ENCODE data around the gene NME7. TPM values are rescaled to one million over a fixed set of nuclear protein-coding genes. Genes with fewer than 3 reads are reported as not detected.
A peak's percentile ranks its signal among the peaks of the same experiment; 100 is the strongest.

Gene NME7
- total and polyA plus RNA-seq, 4 donors: 13.3 to 23.5 (median 17.7) TPM

GRCh38 chr1:169087876-169088275, 279.7 kb downstream of the NME7 start:
- no peaks in the 10 kb centered on the region for H3K27me3 ChIP-seq (ENCODE audit: control insufficient read depth in 1 of 2, insufficient read depth in 2 of 2, low read length in 1 of 2)
- no peaks in the 10 kb centered on the region for H3K9me3 ChIP-seq (ENCODE audit: control insufficient read depth, low read length)
- H3K27ac ChIP-seq (ENCODE audit: low read depth in 1 of 2, low read length in 2 of 2): no peak overlapping the region
- no peak overlapping the region for H3K4me3 ChIP-seq (ENCODE audit: low read length in 2 of 2)
- intact Hi-C loops (cut with DNase I): no loop called here
- DNase-seq: no peak
- 83 to 90% methylated on average over 4 of the region's 4 CpGs for WGBS, 2 donors
- H3K4me1 ChIP-seq (ENCODE audit: control insufficient read depth in 1 of 2, insufficient read depth in 2 of 2, low read length in 2 of 2): no peaks in the 10 kb centered on the region
- ATAC-seq (ENCODE audit: low FRiP score): no peak
- no peaks in the 10 kb centered on the region for H3K36me3 ChIP-seq (ENCODE audit: control insufficient read depth in 1 of 2, insufficient read depth in 2 of 2, low read length in 1 of 2)

GRCh38 chr1:169086603-169087455, 280.8 kb downstream of the NME7 start:
- 81 to 82% methylated on average over 3 of the region's 3 CpGs for WGBS, 2 donors
- DNase-seq: no peak
- ATAC-seq (ENCODE audit: low FRiP score): peak; percentile 25
- H3K36me3 ChIP-seq (ENCODE audit: control insufficient read depth in 1 of 2, insufficient read depth in 2 of 2, low read length in 1 of 2): no peaks in the 10 kb centered on the region
- intact Hi-C loops (cut with DNase I): no loop called here
- H3K27me3 ChIP-seq (ENCODE audit: control insufficient read depth in 1 of 2, insufficient read depth in 2 of 2, low read length in 1 of 2): no peaks in the 10 kb centered on the region
- H3K9me3 ChIP-seq (ENCODE audit: control insufficient read depth, low read length): no peaks in the 10 kb centered on the region
- H3K27ac ChIP-seq (ENCODE audit: low read depth in 1 of 2, low read length in 2 of 2): no peak overlapping the region
- H3K4me1 ChIP-seq (ENCODE audit: control insufficient read depth in 1 of 2, insufficient read depth in 2 of 2, low read length in 2 of 2): no peaks in the 10 kb centered on the region
- H3K4me3 ChIP-seq (ENCODE audit: low read length in 2 of 2): no peak overlapping the region

- no peaks in the 10 kb centered on the region for H3K36me3 ChIP-seq (ENCODE audit: control insufficient read depth in 1 of 2, insufficient read depth in 2 of 2, low read length in 1 of 2)
- intact Hi-C loops (cut with DNase I): no loop called here
- DNase-seq (no peak), ATAC-seq (ENCODE audit: low FRiP score) (no peak)
- no peaks in the 10 kb centered on the region for H3K9me3 ChIP-seq (ENCODE audit: control insufficient read depth, low read length)
- no peak overlapping the region for H3K4me3 ChIP-seq (ENCODE audit: low read length in 2 of 2)
- no peaks in the 10 kb centered on the region for H3K4me1 ChIP-seq (ENCODE audit: control insufficient read depth in 1 of 2, insufficient read depth in 2 of 2, low read length in 2 of 2)
- WGBS, 2 donors: 11 to 16% methylated on average over 2 of the region's 2 CpGs
- H3K27me3 ChIP-seq (ENCODE audit: control insufficient read depth in 1 of 2, insufficient read depth in 2 of 2, low read length in 1 of 2): no peaks in the 10 kb centered on the region
- no peak overlapping the region for H3K27ac ChIP-seq (ENCODE audit: low read depth in 1 of 2, low read length in 2 of 2)
Measured at GRCh38 chr1:169085911-169086310, 281.7 kb downstream of the NME7 start.

Other genes with a start within 250 kb of the NME7 start
- gene BLZF1, start 398 bp upstream of the NME7 start, total RNA-seq: 10 to 100 TPM; 26.7 to 27.3 TPM
- 10 to 100 TPM; 14.9 to 26.5 TPM for gene BLZF1, start 398 bp upstream of the NME7 start, polyA plus RNA-seq
- gene CCDC181, start 59.7 kb upstream of the NME7 start, total RNA-seq: under 1 TPM; 0.48 to 0.97 TPM
- 1 to 10 TPM; 1.6 to 3.9 TPM for gene CCDC181, start 59.7 kb upstream of the NME7 start, polyA plus RNA-seq
- gene SLC19A2, start 118.1 kb upstream of the NME7 start, total RNA-seq: 10 to 100 TPM in 1 of 2 donors, 1 to 10 TPM in 1; 8.7 to 26.9 TPM
- 1 to 10 TPM; 3.5 to 8.1 TPM for gene SLC19A2, start 118.1 kb upstream of the NME7 start, polyA plus RNA-seq
- gene F5, start 218.7 kb upstream of the NME7 start, total RNA-seq: 1 to 10 TPM in 1 of 2 donors, under 1 TPM in 1; 0.48 to 1.4 TPM
- 1 to 10 TPM; 1.0 to 3.5 TPM for gene F5, start 218.7 kb upstream of the NME7 start, polyA plus RNA-seq

Measured in aorta (tissue), 5 donors.